NCI-H2171 treated with DMSO at 0.1 percent for 48 hours (cell line): ENCODE measurements around the gene RPL7A.
A peak's percentile ranks its signal among the peaks of the same experiment; 100 is the strongest.
"Not testable (repeated sequence)": the region's sequence is repeated elsewhere in the genome, so short reads cannot be mapped to it uniquely, and the experiment has no call there.

Experiments
- DNase-seq: peaks from one replicate; lab custom pipeline; 2025; lab: John Stamatoyannopoulos, UW

RPL7A gene

DNA sequence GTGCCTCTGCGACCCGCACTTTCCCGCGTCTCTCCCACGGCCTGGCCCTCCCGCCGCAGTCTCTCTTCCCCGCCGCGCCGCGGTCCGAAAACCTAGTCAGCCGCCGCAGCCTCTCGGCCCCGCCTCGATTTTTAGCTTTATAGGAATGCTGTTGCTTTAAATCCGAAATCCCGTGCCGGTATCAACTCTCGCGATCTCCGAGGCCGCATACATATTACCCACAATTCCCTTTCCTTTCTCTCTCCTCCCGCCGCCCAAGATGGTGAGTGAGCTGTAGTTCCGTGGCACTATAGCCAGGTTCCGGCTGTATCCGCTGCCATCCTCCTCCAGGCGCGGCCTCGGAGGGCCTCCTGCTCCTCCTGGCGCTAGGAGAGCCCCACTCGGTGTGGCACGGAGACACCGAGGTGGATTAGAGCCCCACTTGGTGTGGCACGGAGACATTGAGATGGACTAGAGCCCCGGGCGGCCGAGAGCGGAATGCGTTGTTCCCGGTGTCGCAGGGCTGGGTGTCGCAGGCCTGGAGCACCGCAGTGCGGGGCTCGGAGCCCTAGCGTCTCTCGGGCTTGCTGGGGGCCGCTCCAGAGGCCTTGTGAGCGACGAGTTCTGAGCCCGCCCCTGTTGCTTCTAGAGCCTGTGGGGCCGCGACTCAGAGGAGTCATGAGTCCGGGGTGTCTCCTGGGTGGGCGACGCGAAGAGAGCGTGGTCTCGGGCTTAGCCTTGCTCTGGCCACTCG is at the start of gene RPL7A, which contains the start of gene MED22:
Gene RPL7A (plus strand): TSS at position 234 of the 733 bp plus-strand sequence. CDS start 26 bp downstream, at position 260.
Gene MED22 (minus strand): TSS at position 147 of the 733 bp plus-strand sequence. CDS start 1,469 bp downstream, outside the sequence.
- peak; percentile 99 for DNase-seq

DNA sequence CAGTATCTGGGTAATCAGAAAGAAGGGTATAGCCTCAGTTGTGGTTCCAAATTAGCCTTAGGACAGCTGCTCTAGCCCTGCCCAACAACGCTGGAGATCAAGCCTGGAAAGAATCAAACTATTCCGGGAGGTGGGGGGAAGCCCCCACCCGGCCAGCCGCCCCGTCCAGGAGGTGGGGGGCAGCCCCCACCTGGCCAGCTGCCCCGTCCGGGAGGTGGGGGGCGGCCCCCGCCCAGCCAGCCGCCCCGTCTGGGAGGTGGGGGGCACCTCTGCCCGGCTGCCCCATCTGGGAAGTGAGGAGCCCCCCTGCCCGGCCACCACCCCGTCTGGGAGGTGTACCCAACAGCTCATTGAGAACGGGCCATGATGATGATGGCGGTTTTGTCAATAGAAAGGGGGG is 48.0 kb upstream of the RPL7A start:
- not testable (repeated sequence) for DNase-seq

DNA sequence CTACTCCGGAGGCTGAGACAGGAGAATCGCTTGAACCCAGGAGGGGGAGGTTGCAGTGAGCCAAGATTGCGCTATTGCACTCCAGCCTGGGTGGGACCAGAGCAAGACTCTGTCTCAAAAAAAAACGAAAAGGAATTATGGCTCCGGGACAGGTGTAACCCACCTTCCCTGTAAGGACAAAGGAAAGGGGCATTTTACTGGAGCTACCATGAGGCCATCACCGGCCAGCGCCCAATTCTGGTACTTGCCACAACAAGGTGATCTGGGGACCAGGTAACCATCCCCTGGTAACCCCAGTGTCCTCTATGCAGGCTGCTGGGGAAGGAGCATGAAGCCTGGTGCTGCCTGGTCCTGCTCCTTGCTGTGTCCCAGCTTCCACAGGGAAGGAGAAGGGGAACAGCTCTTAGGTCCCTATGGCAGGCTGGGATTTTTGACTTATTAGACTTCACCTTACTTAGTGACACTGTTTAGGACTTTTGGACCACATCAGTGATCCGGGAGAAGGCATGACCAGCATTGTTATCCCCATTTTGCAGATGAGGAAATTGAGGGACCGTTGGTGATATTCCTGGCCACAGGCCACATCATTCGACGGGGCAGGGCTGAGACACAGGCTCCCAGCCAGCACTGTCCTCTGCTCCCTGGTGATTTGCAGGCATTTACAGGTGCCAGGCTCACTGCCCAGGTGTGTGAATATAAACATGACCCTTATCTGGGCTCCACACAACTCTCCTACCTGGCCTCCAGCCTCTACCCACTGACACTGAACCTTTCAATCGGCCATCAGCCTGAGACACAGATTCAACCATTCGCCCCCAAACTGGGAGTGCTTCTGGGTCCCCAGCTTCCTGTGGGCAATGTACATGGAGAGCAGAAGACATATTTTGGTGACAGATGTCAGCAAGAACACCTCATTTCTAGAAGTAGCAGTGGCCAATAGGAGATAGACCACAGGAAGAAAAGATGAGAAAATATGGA is 46.5 kb upstream of the RPL7A start:
- no peak for DNase-seq

DNA sequence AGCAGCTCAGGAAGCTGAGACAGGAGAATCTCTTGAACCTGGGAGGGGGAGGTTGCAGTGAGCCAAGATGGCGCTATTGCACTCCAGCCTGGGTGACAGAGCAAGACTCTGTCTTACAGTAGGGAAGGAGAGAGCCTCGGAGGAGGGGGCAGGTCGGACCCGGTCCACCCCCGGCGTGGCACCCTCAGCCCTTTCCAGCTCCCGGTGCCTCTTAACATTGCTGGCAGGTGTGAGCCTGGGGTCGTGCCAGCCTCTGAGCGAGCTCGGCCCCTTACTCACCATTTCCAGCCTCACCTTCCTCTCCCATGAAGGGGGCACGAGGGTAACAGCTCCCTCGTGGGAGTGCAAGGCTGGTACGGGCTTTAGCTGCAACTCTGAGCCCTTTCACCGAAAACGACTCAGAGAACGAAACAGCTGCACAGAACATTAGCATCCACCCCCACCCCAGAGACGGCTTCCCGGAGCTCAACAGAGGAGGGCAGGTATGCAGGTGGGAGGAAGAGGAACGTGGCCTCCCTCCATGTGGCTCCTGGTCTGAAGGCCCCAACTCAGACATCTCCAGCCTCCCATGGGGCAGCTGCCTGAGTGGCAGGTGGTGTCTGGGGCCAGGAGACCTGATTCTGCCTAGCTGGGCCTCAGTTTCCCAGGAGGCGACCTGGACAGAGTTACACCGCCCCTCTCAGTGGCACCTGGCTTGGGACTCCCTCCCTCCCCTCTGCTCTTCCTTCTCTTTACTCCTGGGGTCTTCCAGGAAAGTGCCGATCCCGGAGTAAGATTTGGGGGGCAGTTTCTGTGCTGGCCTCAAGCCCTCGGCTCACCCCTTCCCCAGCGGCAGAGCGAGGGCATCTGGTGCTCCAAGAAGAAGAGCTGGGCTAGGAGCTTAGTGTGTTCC is 44.5 kb upstream of the RPL7A start:
- no peak for DNase-seq

DNA sequence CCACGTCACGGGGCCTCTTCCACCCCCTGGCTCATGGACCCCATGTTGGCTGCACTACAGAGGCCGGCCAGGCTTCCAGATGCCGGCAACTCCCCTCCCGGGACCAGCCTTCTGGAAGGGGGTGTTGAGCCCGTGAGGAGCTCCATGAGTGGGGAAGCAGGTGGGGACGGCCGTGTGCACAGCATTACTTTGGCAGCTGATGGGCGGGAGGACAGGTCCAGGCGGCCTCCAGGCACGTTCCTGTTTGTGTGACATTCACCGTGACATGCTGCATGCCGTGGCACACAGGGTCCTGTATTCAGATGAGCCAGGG is 43.9 kb upstream of the RPL7A start:
- peak; percentile 65 for DNase-seq

DNA sequence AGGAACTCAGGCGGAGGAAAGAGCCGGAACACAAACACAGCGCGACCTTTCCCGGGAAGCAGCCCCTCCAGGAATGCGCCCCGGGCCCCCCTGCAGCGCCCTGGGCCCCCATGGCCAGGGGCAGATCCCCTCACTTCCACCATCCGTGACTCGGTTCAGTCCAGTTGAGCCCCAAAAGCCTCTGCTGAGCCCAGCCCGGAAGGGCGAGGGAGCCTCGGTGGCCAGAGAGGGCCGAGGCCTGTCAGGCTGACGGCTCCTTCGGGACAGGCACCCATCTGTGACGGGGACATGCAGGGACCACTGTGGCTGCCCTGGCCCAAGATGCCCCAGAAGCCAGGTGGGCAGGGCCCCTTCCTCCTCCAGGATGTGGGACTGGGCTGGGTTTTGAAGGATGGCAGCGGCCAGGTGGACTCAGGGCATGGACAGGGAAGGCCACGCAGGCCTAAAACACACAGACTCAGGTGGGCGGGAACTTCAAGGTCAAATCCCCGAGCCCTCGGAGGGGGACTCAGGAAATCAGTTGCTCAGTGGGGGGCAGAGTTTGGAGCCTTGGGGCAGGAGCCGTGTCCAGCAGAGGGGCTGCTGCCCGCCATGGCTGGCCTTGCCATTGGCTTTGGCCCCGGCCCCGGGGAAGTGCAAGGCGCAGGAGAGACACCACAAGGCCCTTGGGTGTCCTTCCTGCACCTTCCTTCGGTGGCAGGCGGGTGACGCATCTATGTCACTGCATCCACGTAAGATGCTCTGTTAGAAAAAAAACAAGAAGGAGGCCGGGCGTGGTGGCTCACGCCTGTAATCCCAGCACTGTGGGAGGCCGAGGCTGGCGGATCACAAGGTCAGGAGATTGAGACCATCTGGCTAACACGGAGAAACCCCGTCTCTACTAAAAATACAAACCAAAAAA is 43.3 kb upstream of the RPL7A start:
- DNase-seq: no peak

DNA sequence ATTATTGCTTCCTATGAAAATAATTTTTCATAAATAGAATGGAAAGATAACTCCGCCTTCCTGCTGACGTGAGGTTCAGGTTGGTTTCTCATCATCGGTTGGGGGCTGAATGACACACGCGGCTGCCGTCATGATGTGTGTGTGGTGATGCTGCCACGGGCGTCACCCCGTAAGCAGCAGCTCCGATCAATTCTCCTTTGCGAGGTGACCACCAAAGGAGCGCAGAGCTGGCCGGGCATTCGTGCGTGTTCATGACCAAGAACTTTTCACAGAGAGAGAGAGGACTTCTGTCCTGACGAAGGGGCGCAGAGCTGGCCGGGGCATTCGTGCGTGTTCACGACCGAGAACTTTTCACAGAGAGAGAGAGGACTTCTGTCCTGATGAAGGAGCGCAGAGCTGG is 42.3 kb upstream of the RPL7A start:
- DNase-seq: no peak

DNA sequence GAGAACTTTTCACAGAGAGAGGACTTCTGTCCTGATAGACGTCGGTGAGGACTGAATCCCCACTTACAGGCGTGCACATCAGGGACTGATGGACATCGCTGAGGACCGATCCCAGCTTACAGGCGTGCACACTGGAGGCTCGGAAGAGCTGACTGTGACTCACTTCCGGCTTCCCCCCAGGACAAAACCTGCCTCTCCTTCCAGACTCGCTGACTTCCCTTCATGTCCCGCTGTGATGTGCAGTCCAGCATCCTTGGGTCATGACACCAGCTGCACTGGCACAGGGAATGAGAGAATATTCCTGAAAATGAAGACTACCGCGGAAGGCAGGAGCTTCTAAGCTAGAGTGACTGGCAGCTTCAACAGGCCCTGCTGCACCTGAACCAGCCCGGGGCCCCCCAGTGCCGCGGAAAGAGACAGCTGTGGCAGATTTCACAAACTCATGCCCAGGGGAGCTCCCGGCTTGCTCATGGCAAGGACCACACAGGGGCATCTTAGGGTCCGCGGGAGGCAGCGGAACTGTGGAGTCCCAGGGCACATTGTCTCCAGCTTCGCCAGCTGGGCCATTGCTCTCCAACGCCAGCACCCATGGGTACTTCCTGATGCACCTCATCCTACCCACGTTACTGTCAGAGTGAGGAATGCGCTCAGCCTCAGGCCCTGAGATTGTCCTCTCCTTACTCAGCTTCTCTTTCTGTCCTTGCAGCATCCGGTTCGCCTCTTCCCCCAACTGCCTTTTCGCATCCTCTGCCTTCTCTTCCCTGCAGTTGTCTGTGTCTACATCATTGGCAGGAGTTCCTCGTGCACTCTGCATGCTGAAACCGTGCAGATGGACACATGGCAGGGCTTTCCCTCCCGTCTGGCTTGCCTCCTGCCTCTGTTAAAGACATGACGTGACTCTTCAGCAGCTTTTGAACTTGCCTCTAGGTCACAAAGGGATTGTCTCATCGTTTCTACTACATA is 41.5 kb upstream of the RPL7A start:
- DNase-seq: no peak

DNA sequence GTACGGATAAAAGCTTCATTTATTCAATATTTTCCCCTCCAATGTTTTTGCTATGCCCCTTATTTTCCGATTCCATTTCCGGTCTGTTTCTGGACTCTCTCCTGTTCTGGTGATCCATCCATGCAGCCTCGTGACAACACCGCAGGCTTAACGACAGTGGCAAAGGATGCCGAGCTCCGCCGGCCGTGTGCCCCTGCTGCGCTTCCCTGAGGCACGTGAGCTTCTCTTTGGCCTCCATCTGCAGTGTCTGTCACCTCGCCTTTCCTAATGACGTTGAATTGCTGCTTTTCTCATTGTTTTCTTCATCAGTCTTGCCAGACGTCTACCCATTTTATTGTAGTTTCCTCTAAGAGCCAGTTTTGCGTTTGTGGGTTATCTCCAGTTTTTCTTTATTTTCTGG is 40.7 kb upstream of the RPL7A start:
- no peak for DNase-seq

DNA sequence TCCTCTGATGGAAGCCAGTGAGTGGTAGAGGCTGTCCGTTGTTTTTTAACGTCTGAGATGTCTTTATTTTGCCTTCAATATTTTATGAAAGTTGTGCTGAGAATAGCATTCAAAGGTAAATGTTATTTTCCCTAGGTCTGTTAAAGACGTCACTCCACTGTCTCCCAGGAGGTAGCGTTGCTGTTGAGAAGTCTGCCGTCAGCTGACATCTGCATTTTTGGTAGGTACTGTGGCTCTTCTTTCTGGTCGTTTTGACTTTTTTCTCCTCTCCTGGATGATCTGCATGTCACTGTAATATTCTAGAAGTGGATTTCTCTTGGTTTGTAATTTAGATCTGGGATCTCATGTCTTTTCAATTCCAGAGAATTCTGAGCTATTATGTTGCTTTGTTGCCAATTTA is 38.4 kb upstream of the RPL7A start:
- DNase-seq: no peak

DNA sequence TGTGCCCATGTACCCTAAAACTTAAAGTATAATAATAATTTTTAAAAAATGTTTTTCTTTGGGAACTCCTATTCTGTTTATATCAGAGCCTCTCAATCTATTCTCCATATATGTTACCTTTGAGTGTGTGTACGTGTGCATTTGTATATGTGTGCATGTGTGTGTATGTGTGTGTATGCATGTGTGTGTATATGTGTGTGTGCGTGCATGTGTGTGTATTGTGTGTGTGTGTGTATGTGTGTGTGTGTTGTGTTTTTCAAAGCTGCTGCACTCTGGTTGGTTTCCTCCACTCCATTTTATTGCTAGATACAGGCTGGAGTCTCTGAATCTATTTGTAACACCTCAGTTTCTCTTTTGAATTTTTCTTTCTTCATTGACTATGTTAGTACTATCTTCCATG is 32.0 kb upstream of the RPL7A start:
- no peak for DNase-seq

DNA sequence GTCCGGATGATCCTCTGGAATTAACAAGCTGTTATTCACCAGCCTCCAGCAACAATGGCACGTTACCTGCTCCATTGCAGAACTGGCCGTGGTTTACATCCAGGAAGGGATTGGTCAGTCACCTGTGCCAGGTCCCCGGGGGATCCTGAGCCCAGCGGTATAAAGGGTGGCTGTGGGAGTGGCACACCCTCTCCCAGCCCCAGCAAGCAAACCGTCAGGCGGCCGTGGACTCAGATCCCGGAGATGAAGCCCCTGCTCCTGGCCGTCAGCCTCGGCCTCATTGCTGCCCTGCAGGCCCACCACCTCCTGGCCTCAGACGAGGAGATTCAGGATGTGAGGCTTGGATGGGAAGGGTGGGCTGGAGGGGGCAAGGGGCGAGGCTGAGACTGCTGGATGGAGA is 30.5 kb upstream of the RPL7A start:
- DNase-seq: not testable (repeated sequence)

DNA sequence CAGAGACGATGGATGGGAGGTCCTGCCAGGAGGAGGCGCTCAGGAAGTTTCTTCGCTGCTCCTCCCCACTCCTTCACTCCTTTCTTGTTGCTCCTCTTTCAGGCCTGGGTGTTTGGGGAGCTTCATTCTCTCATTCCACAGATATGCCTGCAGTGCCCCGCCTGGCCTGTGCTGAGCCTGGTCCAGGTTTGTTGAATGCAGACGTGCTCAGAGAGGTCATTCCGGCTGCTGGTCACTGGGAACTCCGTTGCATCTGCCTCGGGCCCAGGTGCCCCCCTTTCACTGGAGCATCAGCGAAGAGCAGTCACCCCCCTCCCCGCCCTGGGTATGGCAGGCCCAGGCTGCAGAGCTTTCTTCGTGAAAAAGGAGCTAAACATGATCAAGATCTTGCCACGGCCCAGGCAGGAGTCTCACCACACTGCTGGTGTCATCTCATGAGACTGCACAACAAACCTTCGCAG is 27.6 kb upstream of the RPL7A start:
- no peak for DNase-seq

DNA sequence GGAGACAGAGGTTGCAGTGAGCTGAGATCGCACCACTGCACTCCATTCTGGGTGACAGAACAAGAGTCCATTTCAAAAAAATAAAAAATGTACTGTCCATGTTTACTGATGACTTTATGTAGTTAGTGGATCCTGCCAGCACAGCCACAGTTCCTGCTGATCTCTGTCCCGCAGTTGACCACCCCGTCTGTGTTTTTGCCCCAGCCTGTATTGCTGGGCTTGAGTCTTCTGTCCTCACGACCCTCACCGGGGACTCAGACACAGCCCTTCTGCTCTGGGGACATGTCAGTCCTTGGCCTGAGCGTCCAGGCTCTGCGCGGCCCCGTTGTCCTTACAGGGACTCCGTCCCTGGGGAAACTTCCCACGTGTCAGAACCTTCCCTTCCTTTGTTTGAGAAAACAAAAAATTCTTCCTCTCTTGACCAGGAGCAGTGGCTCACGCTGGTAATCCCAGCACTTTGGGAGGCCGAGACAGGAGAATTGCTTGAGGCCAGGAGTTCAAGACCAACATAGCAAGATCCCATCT is 26.5 kb upstream of the RPL7A start:
- DNase-seq: no peak

DNA sequence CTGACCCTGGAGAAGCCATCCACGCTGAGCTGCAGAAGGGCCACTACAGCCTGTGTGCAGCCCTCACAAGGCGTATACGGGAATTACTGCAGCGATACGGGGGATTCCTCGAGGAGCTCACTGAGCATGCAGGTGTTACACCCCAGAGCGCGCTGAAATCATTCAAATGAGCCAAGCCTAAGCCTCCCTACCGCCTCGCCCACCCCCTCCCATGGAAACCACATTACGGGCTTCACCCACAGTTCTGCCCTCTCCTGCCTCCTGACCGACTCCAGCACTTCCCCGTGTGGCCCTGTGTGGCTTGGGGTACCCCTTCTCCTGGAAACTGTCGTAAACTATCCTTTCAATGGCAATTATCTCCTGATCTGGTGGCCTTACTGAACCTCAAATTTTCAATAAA is 25.3 kb upstream of the RPL7A start:
- DNase-seq: no peak

DNA sequence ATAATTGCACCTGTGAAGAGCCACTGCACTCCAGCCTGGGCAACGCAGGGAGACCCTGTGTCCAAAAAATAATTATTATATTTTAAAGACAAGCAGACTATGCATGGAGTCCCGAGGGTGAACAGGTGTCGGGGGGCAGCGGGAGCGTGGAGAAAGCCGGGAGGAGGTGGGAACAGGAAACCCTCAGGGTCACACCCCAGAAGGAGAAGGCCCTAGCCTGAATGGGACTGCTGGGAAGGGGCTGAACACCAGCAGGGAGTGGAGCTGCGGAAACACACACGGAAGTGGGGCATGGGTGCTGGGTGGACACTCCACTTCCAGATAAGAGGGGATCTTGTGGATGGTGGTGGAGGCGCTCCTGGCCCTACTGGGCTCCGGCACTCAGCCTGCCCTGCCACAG is 24.8 kb upstream of the RPL7A start:
- no peak for DNase-seq

DNA sequence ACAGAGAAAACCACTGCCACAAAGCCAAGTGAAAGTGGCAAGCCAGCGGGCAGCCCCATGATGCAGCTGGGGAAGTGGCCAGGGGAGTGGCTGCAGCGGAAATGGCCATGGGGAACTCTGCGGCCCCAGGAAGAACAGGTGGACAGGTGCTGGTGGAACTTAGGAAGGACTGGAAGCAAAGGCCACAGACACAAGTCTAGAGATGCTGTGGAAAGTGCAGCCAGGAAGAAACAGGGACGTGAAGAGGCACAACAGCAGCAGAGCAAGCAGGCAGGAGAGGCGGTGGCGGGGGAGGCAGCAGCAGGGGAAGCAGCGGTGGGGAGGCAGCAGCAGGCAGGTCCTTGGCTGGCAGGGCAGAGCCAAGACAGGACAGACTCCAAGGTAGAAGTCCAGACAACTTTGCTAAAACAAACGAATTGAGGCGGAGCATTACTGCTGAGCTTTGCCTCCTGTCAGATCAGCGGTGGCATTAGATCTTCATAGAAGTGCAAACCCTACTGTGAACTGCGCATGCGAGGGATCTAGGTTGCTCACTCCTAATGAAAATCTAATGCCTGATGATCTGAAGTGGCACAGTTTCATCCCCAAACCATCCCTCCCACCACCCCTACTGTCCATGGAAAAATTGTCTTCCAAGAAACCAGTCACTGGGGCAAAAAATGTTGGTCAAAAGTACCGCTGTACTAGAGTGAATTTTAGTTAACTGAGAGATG is 23.9 kb upstream of the RPL7A start:
- no peak for DNase-seq

DNA sequence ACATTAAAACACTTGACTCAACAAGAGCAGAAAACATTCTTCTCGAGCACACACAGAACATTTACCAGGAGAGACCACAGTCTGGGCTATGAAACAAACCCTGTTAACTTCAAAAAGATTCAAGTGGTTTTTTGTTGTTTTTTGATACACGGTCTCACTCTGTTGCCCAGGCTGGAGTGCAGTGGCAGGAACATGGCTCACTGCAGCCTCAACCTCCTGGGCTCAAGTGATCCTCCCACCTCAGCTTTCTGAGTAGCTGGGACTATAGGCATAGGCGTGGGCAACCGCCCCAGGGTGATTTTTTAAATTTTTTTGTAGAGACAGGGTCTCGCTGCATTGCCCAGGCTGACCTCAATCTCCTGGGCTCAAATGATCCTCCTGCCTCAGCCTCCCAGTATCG is 21.0 kb upstream of the RPL7A start:
- not testable (repeated sequence) for DNase-seq
